Fibroblast of lung (primary cell): ENCODE measurements around the gene CCDC112. TPM values are rescaled to one million over a fixed set of nuclear protein-coding genes. Genes with fewer than 3 reads are reported as not detected.

ENCODE experiments used
- DNase-seq, 2 donors: peaks; one replicate each; pipeline versions ENCODE4 v3.0.0 to v3.0.0-alpha.2; 2010; ENCODE audit warnings: low read depth in 2 of 2
- H2AFZ ChIP-seq: 2 replicates; pipeline ENCODE4 v1.5.1; 2012; ENCODE audit warnings: low read length, control low read depth, inconsistent platforms
- H3K27ac ChIP-seq: 2 replicates; pipeline ENCODE4 v1.5.1; 2011; ENCODE audit warnings: low read length, control low read depth; ENCODE audit not compliant: insufficient read depth
- H3K27me3 ChIP-seq: 2 replicates; pipeline ENCODE4 v1.5.1; 2011; ENCODE audit warnings: mild to moderate bottlenecking, low read length; ENCODE audit not compliant: control insufficient read depth, insufficient read depth
- H3K36me3 ChIP-seq: 2 replicates; pipeline ENCODE4 v1.5.1; 2011; ENCODE audit warnings: low read length; ENCODE audit not compliant: control insufficient read depth, insufficient read depth
- H3K4me1 ChIP-seq: 2 replicates; pipeline ENCODE4 v1.5.1; 2011; ENCODE audit warnings: low read length; ENCODE audit not compliant: control insufficient read depth, insufficient read depth; ENCODE audit errors: extremely low read depth
- H3K4me2 ChIP-seq: 2 replicates; pipeline ENCODE4 v1.5.1; 2011; ENCODE audit warnings: low read length, control low read depth; ENCODE audit not compliant: insufficient read depth; ENCODE audit errors: extremely low read depth
- H3K4me3 ChIP-seq, 4 experiments: fragments of 200-600 bp in 1 of 4; sonication (generic) in 1 of 4; replicated peaks in 1 of 4; 2 replicates each; pipeline ENCODE4 v1.5.1; 2011 to 2016; ENCODE audit warnings: low read length in 4 of 4, low read depth in 3 of 4, mild to moderate bottlenecking in 3 of 4, control low read depth in 2 of 4, inconsistent platforms in 1 of 4, mixed read lengths in 1 of 4; ENCODE audit not compliant: insufficient read depth in 1 of 4; ENCODE audit errors: control extremely low read depth in 1 of 4
- H3K79me2 ChIP-seq: 2 replicates; pipeline ENCODE4 v1.5.1; 2012; ENCODE audit warnings: mild to moderate bottlenecking, low read length, inconsistent platforms; ENCODE audit not compliant: control insufficient read depth, insufficient read depth
- H3K9ac ChIP-seq: 2 replicates; pipeline ENCODE4 v1.5.1; 2011; ENCODE audit warnings: mild to moderate bottlenecking, low read length, control low read depth; ENCODE audit not compliant: insufficient read depth
- H3K9me3 ChIP-seq: 2 replicates; pipeline ENCODE4 v1.5.1; 2012; ENCODE audit warnings: low read depth, low read length; ENCODE audit not compliant: control insufficient read depth, insufficient read depth
- H4K20me1 ChIP-seq: 2 replicates; pipeline ENCODE4 v1.5.1; 2011; ENCODE audit warnings: low read length; ENCODE audit not compliant: control insufficient read depth, insufficient read depth; ENCODE audit errors: extremely low read depth
- CTCF ChIP-seq, 2 donors: IDR thresholded peaks in 1 of 2; conservative IDR thresholded peaks in 1 of 2; 1 replicate in 1 of 2; 2 replicates in 1 of 2; pipeline ENCODE4 v1.5.1; 2011 to 2012; ENCODE audit warnings: low read length in 2 of 2, control low read depth in 1 of 2, inconsistent platforms in 1 of 2, low read depth in 1 of 2, mild to moderate bottlenecking in 1 of 2
- EZH2 ChIP-seq: IDR thresholded peaks from 2 replicates; pipeline ENCODE4 v1.5.1; 2012; ENCODE audit warnings: low read length, control low read depth, mild to moderate bottlenecking; ENCODE audit errors: missing control alignments
- polyA plus RNA-seq, 2 donors: library from polyadenylated mRNA; depleted of rRNA in 1 of 2; stranded (reverse) in 1 of 2; unstranded in 1 of 2; fragments of >200 nt; gene quantifications; 2 replicates each; pipeline ENCODE4 v1.2.1, GENCODE V29; 2011 to 2012; ENCODE audit warnings: missing spikeins in 1 of 2
- total RNA-seq: library from RNA; depleted of rRNA; stranded (reverse); fragments of >200 nt; gene quantifications from 2 replicates; pipeline ENCODE4 v1.2.1, GENCODE V29; 2014

Gene CCDC112
- total and polyA plus RNA-seq, 2 donors (not counting 1 experiment from before 2014, with no cell fraction given): 5.7 to 13.7 TPM

- Histone ChIP-seq H3K27ac (peak overlapping the region; percentile 89), H3K4me2 (peak overlapping the region; percentile 44), H3K9ac (peak overlapping the region; percentile 91), H2AFZ (peak overlapping the region; percentile 84), H3K4me3 (peak overlapping the region; percentile 78 to 93 (median 81)), H3K79me2 (peaks cover 43% of the 10 kb centered on the region), H3K9me3 (no peaks in the 10 kb centered on the region), H3K4me1 (peaks cover 3% of the 10 kb centered on the region), H3K36me3 (no peaks in the 10 kb centered on the region), H3K27me3 (no peaks in the 10 kb centered on the region), H4K20me1 (peaks cover 2% of the 10 kb centered on the region)
- no peak for DNase-seq
- TF ChIP-seq CTCF (conservative IDR thresholded peaks at IDR 0.05 in 1 of 2, IDR thresholded peaks at IDR 0.05 in 1 of 2; ENCODE audit: low read depth in 1 of 2, low read length in 2 of 2): no peak
- no peak for TF ChIP-seq EZH2
Observed at GRCh38 chr5:115263078-115263380, 33.4 kb downstream of the CCDC112 start.

DNA sequence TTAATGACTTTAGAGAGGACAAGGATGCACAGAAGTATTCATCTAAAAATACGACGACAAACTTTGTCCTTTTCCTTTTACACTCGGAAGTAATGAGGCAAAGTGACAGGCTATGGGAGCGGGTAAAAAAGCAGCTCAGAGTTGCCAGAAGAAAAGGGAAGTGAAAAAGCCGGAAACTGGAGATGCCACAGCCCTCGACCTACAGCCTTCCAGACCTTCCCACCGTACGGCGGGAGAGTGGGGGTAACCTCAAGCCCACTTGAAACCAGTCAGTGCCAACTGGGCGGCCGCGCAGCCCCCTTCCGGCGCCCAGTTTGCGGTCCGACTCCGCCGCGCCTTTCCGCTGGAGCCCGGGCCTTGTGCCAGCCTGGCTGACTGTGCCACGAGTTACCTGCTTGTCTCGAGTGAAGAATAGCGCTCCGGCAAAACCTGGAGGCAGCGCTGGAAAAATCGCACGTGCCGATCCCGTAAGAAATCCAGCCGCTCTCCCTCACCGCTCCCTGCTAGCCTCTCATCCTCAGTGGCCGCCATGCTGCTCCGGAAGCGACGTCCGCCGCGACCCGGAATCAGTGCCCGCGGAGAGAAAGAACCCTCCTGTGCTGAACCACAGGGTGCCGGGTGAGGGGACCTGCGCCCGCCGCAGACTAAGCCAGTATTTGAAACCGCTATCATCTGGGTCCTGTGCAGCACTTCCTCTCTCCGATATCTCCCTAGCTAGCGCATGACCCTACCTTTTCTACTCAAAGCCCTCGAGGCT is 34.0 kb downstream of the CCDC112 start, which contains the start of gene PGGT1B:
PGGT1B (minus strand) TSS at position 557 of the 757 bp plus-strand sequence; CDS start at position 531, 26 bp downstream.
- peak; percentile 69 to 72 for DNase-seq
- Histone ChIP-seq H3K4me3 (peak within 1 kb of the TSS; percentile 78 to 93 (median 81)), H3K79me2 (peaks cover 47% of the 10 kb centered on the region), H4K20me1 (peaks cover 2% of the 10 kb centered on the region), H3K4me2 (peak within 1 kb of the TSS; percentile 95), H3K27me3 (no peaks in the 10 kb centered on the region), H3K9me3 (no peaks in the 10 kb centered on the region), H3K9ac (peak within 1 kb of the TSS; percentile 91), H3K4me1 (peaks cover 3% of the 10 kb centered on the region), H3K36me3 (no peaks in the 10 kb centered on the region), H2AFZ (peak within 1 kb of the TSS; percentile 84), H3K27ac (peak within 1 kb of the TSS; percentile 89)
- peak in 1 of 2 donors; percentile 2 for TF ChIP-seq CTCF (conservative IDR thresholded peaks at IDR 0.05 in 1 of 2, IDR thresholded peaks at IDR 0.05 in 1 of 2; ENCODE audit: low read depth in 1 of 2, low read length in 2 of 2)
- no peak for TF ChIP-seq EZH2

- DNase-seq: peak; percentile 23 to 38
- H3K9ac ChIP-seq: peak overlapping the region; percentile 91
- H3K36me3 ChIP-seq: no peaks in the 10 kb centered on the region
- H4K20me1 ChIP-seq: peaks cover 2% of the 10 kb centered on the region
- H3K4me1 ChIP-seq: peaks cover 3% of the 10 kb centered on the region
- TF ChIP-seq CTCF (conservative IDR thresholded peaks at IDR 0.05 in 1 of 2, IDR thresholded peaks at IDR 0.05 in 1 of 2; ENCODE audit: low read depth in 1 of 2, low read length in 2 of 2): no peak
- TF ChIP-seq EZH2: no peak
- H3K27me3 ChIP-seq: no peaks in the 10 kb centered on the region
- H3K4me3 ChIP-seq: peak overlapping the region; percentile 78 to 93 (median 81)
- no peaks in the 10 kb centered on the region for H3K9me3 ChIP-seq
- H2AFZ ChIP-seq: peak overlapping the region; percentile 84
- H3K4me2 ChIP-seq: peak overlapping the region; percentile 95
- peaks cover 51% of the 10 kb centered on the region for H3K79me2 ChIP-seq
- H3K27ac ChIP-seq: peak overlapping the region; percentile 89
Observed at GRCh38 chr5:115262011-115262320, 34.5 kb downstream of the CCDC112 start.
